ENCODE results near the gene MYCT1.
"Not testable (repeated sequence)": the region's sequence is repeated elsewhere in the genome, so short reads cannot be mapped to it uniquely, and the experiment has no call there.

The MYCT1 gene

GRCh38 chr6:152697634-152698033, at the start of gene MYCT1:
TSS of gene MYCT1 (plus strand) at chr6:152697897. CDS start at chr6:152697903, 6 bp downstream.
- DNase-seq = no peak

GRCh38 chr6:152648105-152648504, 49.6 kb upstream of the MYCT1 start:
- DNase-seq = no peak

GRCh38 chr6:152651986-152652385, 45.7 kb upstream of the MYCT1 start:
- DNase-seq = no peak

GRCh38 chr6:152661776-152662175, 35.9 kb upstream of the MYCT1 start:
- DNase-seq = no peak

- DNase-seq = no peak
Observed at GRCh38 chr6:152669895-152670294, 27.8 kb upstream of the MYCT1 start.

- peak; percentile 46 for DNase-seq
Observed at GRCh38 chr6:152671171-152671570, 26.5 kb upstream of the MYCT1 start.

- peak; percentile 14 for DNase-seq
Observed at GRCh38 chr6:152673236-152673635, 24.5 kb upstream of the MYCT1 start.

- DNase-seq = no peak
Observed at GRCh38 chr6:152680151-152680550, 17.5 kb upstream of the MYCT1 start.

GRCh38 chr6:152680879-152681517, 16.7 kb upstream of the MYCT1 start:
- no peak for DNase-seq

- no peak for DNase-seq
Observed at GRCh38 chr6:152682141-152682540, 15.6 kb upstream of the MYCT1 start.

- DNase-seq = not testable (repeated sequence)
Observed at GRCh38 chr6:152682935-152683334, 14.8 kb upstream of the MYCT1 start.

GRCh38 chr6:152685819-152686218, 11.9 kb upstream of the MYCT1 start:
- no peak for DNase-seq

- DNase-seq = no peak
Observed at GRCh38 chr6:152695372-152696045, 2.2 kb upstream of the MYCT1 start.

GRCh38 chr6:152696522-152696921, 1.2 kb upstream of the MYCT1 start:
- peak; percentile 80 for DNase-seq

- no peak for DNase-seq
Observed at GRCh38 chr6:152698692-152699091, 995 bp downstream of the MYCT1 start.

GRCh38 chr6:152700427-152700826, 2.7 kb downstream of the MYCT1 start:
- no peak for DNase-seq

- no peak for DNase-seq
Observed at GRCh38 chr6:152701081-152701862, 3.6 kb downstream of the MYCT1 start.

GRCh38 chr6:152701863-152702401, 4.2 kb downstream of the MYCT1 start:
- no peak for DNase-seq

- DNase-seq = not testable (repeated sequence)
Observed at GRCh38 chr6:152703750-152704149, 6.1 kb downstream of the MYCT1 start.

GRCh38 chr6:152705327-152705726, 7.6 kb downstream of the MYCT1 start:
- no peak for DNase-seq

- DNase-seq = no peak
Observed at GRCh38 chr6:152716322-152716721, 18.6 kb downstream of the MYCT1 start.

- peak; percentile 6 for DNase-seq
Observed at GRCh38 chr6:152720974-152721373, 23.3 kb downstream of the MYCT1 start.

GRCh38 chr6:152721956-152722355, 24.3 kb downstream of the MYCT1 start:
- DNase-seq = no peak

GRCh38 chr6:152723398-152723797, 25.7 kb downstream of the MYCT1 start:
- DNase-seq = peak; percentile 44

Data from NCI-H226 (cell line).